ENCODE data around the gene AGMAT.
A peak's percentile ranks its signal among the peaks of the same experiment; 100 is the strongest.

AGMAT gene

DNA sequence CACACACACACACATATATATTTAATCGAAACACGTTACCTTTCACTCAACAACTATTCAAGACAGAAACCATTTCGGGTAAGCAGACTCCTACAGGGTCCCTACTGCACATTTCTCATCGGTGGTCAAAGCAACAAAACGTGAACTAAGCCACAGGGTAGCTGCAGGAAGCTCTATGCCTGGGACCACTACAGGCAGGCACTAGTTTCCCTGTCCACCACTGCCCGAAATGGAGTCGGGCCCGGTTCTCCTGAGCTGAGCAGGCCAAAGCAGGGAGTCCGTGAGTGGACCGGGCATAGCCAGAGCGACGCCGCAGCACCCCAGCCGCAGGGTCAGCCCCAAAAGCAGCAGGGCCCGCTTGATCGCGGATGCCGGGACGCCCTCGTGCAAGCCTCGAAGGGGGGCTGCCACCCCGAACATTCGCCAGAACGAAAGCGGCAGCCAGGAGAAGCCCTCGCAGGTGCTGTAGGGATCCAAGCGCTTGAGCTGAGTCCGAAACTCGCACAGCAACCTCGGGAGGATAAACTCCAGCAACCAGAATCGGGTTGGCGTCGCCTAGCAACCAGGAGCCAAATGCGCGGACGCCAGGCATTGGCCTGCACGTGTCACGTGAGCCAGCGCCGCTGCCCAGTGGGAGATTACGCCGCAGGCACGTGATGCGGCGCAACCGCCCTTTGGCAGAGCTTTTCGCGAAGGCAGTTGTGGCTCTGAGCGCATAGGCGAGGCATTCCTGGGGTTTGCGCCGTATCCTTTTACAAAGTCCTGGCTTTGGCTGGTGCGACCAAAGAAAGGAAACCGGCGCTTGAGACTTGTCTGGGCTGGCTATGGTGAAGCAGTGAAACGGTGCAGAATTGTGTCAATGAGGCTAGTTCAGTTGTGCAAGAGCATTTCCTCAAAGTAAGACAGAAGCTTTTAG, 18.5 kb upstream of the AGMAT start:
- Histone ChIP-seq H3K9me3 (ENCODE audit: low read length) (no peaks in the 10 kb centered on the region), H3K27me3 (ENCODE audit: insufficient read depth, low read length) (no peaks in the 10 kb centered on the region), H3K4me3 (ENCODE audit: low read length) (peak overlapping the region; percentile 71), H3K36me3 (ENCODE audit: insufficient read depth, low read length) (no peaks in the 10 kb centered on the region), H3K4me1 (ENCODE audit: insufficient read depth, low read length) (peaks cover 4% of the 10 kb centered on the region), H2AFZ (ENCODE audit: low read depth, low read length) (peak overlapping the region; percentile 79)

DNA sequence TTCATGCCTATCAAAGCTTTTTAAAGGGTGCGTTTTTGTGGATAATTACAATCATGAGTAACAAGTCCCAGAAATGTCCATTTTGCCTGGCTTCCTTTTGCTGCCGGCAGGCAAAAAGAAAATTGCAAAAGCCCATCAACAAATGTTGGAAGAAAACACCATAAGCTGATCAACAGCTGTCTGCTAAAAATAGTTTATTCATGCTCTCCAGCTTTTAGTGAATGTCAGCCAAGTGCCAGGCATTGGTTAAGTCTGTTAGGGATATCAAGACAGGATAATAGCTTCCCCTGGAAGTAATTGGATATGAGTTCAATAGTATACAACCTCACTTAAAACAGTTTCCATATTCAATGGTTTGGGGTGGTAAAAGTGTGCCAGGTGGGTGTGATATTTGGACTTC, 13.6 kb upstream of the AGMAT start:
- H3K4me1 ChIP-seq (ENCODE audit: insufficient read depth, low read length), result peaks cover 4% of the 10 kb centered on the region
- H2AFZ ChIP-seq (ENCODE audit: low read depth, low read length), result no peak overlapping the region
- no peaks in the 10 kb centered on the region for H3K36me3 ChIP-seq (ENCODE audit: insufficient read depth, low read length)
- no peak overlapping the region for H3K4me3 ChIP-seq (ENCODE audit: low read length)
- H3K27me3 ChIP-seq (ENCODE audit: insufficient read depth, low read length), result no peaks in the 10 kb centered on the region
- no peaks in the 10 kb centered on the region for H3K9me3 ChIP-seq (ENCODE audit: low read length)

DNA sequence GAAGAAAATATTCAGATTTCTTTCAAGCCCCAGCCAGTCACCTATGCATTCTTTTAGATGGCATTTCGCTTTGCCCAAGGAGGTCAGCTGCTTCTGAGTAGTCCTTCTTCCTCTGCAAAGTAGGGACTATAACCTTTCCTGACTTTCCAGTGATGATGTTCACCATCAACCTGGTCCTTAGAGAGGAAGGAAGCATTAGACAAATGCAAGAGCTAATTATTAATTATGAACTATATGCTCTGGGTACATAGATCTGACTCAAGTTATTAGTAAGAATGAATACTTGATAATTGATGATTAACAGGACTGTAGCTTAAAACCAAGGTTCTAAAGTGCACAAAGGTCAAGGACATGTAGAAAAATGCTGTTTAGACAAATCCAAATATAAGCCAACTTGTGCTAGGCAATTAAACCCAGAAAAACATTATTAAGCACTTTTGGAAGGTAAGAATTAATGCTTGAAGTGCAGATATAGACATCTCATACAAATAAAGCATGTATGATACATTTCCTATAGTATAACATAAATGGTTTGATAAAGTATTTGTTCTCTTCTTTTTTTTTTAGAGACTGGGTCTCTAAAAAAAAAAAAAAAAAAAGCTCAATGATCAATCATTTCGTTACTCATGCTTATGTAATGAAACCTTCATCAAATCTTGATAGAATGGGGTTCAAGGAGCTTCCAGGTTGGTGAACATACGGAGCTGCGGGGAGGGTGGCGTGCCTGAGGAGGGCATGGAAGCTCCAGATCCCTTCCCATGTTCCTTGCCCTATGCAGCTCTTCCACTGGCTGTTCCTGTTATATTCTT, 11.2 kb upstream of the AGMAT start:
- H3K4me3 ChIP-seq (ENCODE audit: low read length), result no peak overlapping the region
- H3K27me3 ChIP-seq (ENCODE audit: insufficient read depth, low read length), result no peaks in the 10 kb centered on the region
- no peaks in the 10 kb centered on the region for H3K36me3 ChIP-seq (ENCODE audit: insufficient read depth, low read length)
- no peak overlapping the region for H2AFZ ChIP-seq (ENCODE audit: low read depth, low read length)
- H3K4me1 ChIP-seq (ENCODE audit: insufficient read depth, low read length), result no peaks in the 10 kb centered on the region
- no peaks in the 10 kb centered on the region for H3K9me3 ChIP-seq (ENCODE audit: low read length)

- Histone ChIP-seq H3K9me3 (ENCODE audit: low read length) (no peaks in the 10 kb centered on the region), H3K27me3 (ENCODE audit: insufficient read depth, low read length) (no peaks in the 10 kb centered on the region), H3K36me3 (ENCODE audit: insufficient read depth, low read length) (no peaks in the 10 kb centered on the region), H2AFZ (ENCODE audit: low read depth, low read length) (no peak overlapping the region), H3K4me1 (ENCODE audit: insufficient read depth, low read length) (no peaks in the 10 kb centered on the region), H3K4me3 (ENCODE audit: low read length) (no peak overlapping the region)
Observed at GRCh38 chr1:15592285-15592684, 7.4 kb upstream of the AGMAT start.

GRCh38 chr1:15583016-15583706, 1.7 kb downstream of the AGMAT start:
- Histone ChIP-seq H3K36me3 (ENCODE audit: insufficient read depth, low read length) (no peaks in the 10 kb centered on the region), H2AFZ (ENCODE audit: low read depth, low read length) (no peak overlapping the region), H3K4me1 (ENCODE audit: insufficient read depth, low read length) (no peaks in the 10 kb centered on the region), H3K9me3 (ENCODE audit: low read length) (no peaks in the 10 kb centered on the region), H3K4me3 (ENCODE audit: low read length) (no peak overlapping the region), H3K27me3 (ENCODE audit: insufficient read depth, low read length) (peaks cover 5% of the 10 kb centered on the region)

- no peak overlapping the region for H2AFZ ChIP-seq (ENCODE audit: low read depth, low read length)
- H3K36me3 ChIP-seq (ENCODE audit: insufficient read depth, low read length), result peaks cover 4% of the 10 kb centered on the region
- H3K4me1 ChIP-seq (ENCODE audit: insufficient read depth, low read length), result no peaks in the 10 kb centered on the region
- no peak overlapping the region for H3K4me3 ChIP-seq (ENCODE audit: low read length)
- H3K27me3 ChIP-seq (ENCODE audit: insufficient read depth, low read length), result peaks cover 5% of the 10 kb centered on the region
- H3K9me3 ChIP-seq (ENCODE audit: low read length), result no peaks in the 10 kb centered on the region
Observed at GRCh38 chr1:15579683-15580047, 5.2 kb downstream of the AGMAT start.

DNA sequence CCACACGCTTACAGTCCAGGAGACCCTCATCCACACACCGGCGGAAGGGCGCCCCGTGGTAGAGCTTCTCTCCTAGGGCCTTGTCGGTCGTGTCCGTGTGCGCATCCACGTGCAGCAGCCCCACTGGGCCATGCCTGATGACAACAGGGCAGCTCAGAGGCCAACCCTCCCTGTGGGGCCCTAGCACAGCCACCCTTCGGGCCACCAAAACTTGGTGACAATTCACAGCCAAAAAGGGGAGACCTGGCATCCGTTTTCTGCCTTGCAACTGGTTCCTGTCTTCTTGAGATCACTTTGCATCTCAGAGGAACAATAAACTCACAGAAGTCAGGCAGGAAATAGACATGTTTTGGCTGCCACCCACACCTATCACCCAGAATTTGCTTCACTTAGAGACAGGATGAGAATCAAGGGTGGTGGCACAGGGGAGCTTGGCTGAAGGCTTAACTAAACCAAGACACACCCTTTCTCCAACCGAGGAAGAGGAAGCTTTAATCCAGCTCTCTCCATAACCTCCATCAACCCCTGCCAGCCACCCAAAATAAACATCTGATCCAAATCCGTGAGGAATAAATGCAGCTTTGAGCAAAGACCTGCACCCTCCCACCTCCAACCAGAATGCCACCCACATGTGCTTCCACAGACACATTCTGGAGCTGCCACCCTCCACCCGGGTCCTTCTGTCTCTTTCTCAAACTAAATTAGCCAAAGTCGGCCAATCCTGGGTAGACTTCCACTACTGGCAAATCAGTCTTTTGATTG, 5.7 kb downstream of the AGMAT start:
- H3K27me3 ChIP-seq (ENCODE audit: insufficient read depth, low read length), result no peaks in the 10 kb centered on the region
- peaks cover 4% of the 10 kb centered on the region for H3K36me3 ChIP-seq (ENCODE audit: insufficient read depth, low read length)
- H3K4me3 ChIP-seq (ENCODE audit: low read length), result no peak overlapping the region
- no peak overlapping the region for H2AFZ ChIP-seq (ENCODE audit: low read depth, low read length)
- no peaks in the 10 kb centered on the region for H3K4me1 ChIP-seq (ENCODE audit: insufficient read depth, low read length)
- H3K9me3 ChIP-seq (ENCODE audit: low read length), result no peaks in the 10 kb centered on the region

DNA sequence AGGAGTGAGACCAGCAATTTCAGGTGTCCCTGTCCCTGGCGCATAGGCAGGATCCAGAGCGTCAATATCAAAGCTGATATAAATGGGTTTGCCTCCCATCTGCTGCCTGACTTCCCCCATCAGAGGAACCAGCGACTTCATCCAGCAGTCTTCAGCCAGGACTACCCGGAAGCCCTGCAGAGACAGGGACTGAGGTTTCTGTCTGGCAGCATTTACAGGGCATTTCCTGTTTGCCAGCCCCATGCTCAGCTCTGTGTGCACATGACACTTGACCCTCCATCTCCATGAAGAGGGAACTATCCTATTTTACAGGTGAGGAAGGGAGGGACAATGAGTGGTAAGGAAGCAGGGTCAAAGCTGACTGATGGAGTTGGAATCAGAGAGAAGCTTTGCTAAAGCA, 7.2 kb downstream of the AGMAT start:
- peaks cover 4% of the 10 kb centered on the region for H3K36me3 ChIP-seq (ENCODE audit: insufficient read depth, low read length)
- H3K4me1 ChIP-seq (ENCODE audit: insufficient read depth, low read length), result no peaks in the 10 kb centered on the region
- no peak overlapping the region for H3K4me3 ChIP-seq (ENCODE audit: low read length)
- no peak overlapping the region for H2AFZ ChIP-seq (ENCODE audit: low read depth, low read length)
- no peaks in the 10 kb centered on the region for H3K9me3 ChIP-seq (ENCODE audit: low read length)
- H3K27me3 ChIP-seq (ENCODE audit: insufficient read depth, low read length), result no peaks in the 10 kb centered on the region

GRCh38 chr1:15575549-15576150, 9.2 kb downstream of the AGMAT start:
- Histone ChIP-seq H3K4me3 (ENCODE audit: low read length) (no peak overlapping the region), H3K36me3 (ENCODE audit: insufficient read depth, low read length) (peaks cover 9% of the 10 kb centered on the region), H3K9me3 (ENCODE audit: low read length) (no peaks in the 10 kb centered on the region), H3K27me3 (ENCODE audit: insufficient read depth, low read length) (no peaks in the 10 kb centered on the region), H3K4me1 (ENCODE audit: insufficient read depth, low read length) (no peaks in the 10 kb centered on the region), H2AFZ (ENCODE audit: low read depth, low read length) (no peak overlapping the region)

DNA sequence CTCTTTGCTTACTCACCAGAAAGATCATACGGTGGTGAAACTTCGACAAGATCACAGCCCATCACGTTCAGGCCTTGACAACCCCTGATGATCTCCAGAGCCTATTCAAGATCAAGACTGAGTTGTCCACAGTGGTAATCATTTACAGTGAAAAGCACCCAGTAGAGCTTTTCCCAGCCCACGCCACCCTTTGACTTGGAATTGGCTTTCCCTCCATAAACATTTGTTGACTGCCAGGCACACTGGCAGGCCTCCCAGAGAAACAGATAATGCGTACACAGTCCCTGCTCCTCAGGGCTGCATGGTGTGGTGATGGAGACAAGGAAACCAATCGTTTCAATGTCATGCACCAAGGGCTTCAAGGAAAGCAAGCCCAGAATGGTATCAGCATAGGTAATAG, 10.1 kb downstream of the AGMAT start:
- Histone ChIP-seq H3K4me3 (ENCODE audit: low read length) (no peak overlapping the region), H3K4me1 (ENCODE audit: insufficient read depth, low read length) (no peaks in the 10 kb centered on the region), H3K9me3 (ENCODE audit: low read length) (no peaks in the 10 kb centered on the region), H3K27me3 (ENCODE audit: insufficient read depth, low read length) (no peaks in the 10 kb centered on the region), H3K36me3 (ENCODE audit: insufficient read depth, low read length) (peaks cover 15% of the 10 kb centered on the region), H2AFZ (ENCODE audit: low read depth, low read length) (no peak overlapping the region)

GRCh38 chr1:15573477-15573876, 11.4 kb downstream of the AGMAT start:
- H3K9me3 ChIP-seq (ENCODE audit: low read length), result no peaks in the 10 kb centered on the region
- no peaks in the 10 kb centered on the region for H3K4me1 ChIP-seq (ENCODE audit: insufficient read depth, low read length)
- H3K4me3 ChIP-seq (ENCODE audit: low read length), result no peak overlapping the region
- no peaks in the 10 kb centered on the region for H3K27me3 ChIP-seq (ENCODE audit: insufficient read depth, low read length)
- no peak overlapping the region for H2AFZ ChIP-seq (ENCODE audit: low read depth, low read length)
- H3K36me3 ChIP-seq (ENCODE audit: insufficient read depth, low read length), result peaks cover 25% of the 10 kb centered on the region

- H3K27me3 ChIP-seq (ENCODE audit: insufficient read depth, low read length), result no peaks in the 10 kb centered on the region
- no peak overlapping the region for H2AFZ ChIP-seq (ENCODE audit: low read depth, low read length)
- H3K4me3 ChIP-seq (ENCODE audit: low read length), result no peak overlapping the region
- peaks cover 47% of the 10 kb centered on the region for H3K36me3 ChIP-seq (ENCODE audit: insufficient read depth, low read length)
- no peaks in the 10 kb centered on the region for H3K4me1 ChIP-seq (ENCODE audit: insufficient read depth, low read length)
- no peaks in the 10 kb centered on the region for H3K9me3 ChIP-seq (ENCODE audit: low read length)
Observed at GRCh38 chr1:15571266-15571665, 13.6 kb downstream of the AGMAT start.

Data from neuron (in vitro differentiated cells).